PFSK-1 (cell line): ENCODE results near the gene CERS5.

Experiments
- FOXP2 ChIP-seq: optimal IDR thresholded peaks from 2 replicates; pipeline ENCODE3; 2011; ENCODE audit warnings: borderline replicate concordance, control low read depth, inconsistent platforms; ENCODE audit not compliant: insufficient read depth; ENCODE audit errors: extremely low read length, extremely low read depth
- POLR2AphosphoS5 ChIP-seq: IDR thresholded peaks from 2 replicates; pipeline ENCODE4 v1.6.1; 2012; ENCODE audit warnings: low read depth, mild to moderate bottlenecking, control low read depth, low read length, moderate library complexity
- SIN3A ChIP-seq: IDR thresholded peaks from 2 replicates; pipeline ENCODE4 v1.6.1; 2012; ENCODE audit warnings: mild to moderate bottlenecking, low read length, moderate library complexity, borderline replicate concordance; ENCODE audit not compliant: insufficient read depth
- TAF1 ChIP-seq: IDR thresholded peaks from 2 replicates; pipeline ENCODE4 v1.6.1; 2012; ENCODE audit warnings: low read length, control low read depth, borderline replicate concordance; ENCODE audit not compliant: insufficient read depth
- TF ChIP-seq, protein P1 (sequence below), 2 experiments: IDR thresholded peaks; 2 replicates each; pipeline versions ENCODE4 v1.6.1 to v1.8.0; 2011 to 2012; ENCODE audit warnings: low read depth in 2 of 2, low read length in 2 of 2, control low read depth in 1 of 2, inconsistent platforms in 1 of 2, mild to moderate bottlenecking in 1 of 2, moderate library complexity in 1 of 2; ENCODE audit not compliant: insufficient read depth in 1 of 2

Gene CERS5

DNA sequence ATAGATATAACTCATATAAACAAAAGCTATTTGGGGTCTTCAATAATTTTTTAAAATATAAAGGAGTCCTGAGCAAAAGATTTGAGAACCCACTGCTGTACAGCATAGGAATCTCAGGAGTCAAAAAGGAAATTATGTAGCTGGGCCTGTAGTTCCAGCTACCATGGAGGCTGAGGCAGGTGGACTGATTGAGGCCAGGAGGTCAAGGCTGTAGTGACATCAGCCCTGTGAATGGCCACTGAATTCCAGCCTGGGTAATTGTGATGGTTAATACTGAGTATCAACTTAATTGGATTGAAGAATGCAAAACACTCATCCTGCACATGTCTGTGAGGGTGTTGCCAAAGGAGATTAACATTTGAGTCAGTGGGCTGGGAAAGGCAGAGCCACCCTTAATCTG lies 10.5 kb downstream of the CERS5 start:
- TF ChIP-seq, protein P1, sequence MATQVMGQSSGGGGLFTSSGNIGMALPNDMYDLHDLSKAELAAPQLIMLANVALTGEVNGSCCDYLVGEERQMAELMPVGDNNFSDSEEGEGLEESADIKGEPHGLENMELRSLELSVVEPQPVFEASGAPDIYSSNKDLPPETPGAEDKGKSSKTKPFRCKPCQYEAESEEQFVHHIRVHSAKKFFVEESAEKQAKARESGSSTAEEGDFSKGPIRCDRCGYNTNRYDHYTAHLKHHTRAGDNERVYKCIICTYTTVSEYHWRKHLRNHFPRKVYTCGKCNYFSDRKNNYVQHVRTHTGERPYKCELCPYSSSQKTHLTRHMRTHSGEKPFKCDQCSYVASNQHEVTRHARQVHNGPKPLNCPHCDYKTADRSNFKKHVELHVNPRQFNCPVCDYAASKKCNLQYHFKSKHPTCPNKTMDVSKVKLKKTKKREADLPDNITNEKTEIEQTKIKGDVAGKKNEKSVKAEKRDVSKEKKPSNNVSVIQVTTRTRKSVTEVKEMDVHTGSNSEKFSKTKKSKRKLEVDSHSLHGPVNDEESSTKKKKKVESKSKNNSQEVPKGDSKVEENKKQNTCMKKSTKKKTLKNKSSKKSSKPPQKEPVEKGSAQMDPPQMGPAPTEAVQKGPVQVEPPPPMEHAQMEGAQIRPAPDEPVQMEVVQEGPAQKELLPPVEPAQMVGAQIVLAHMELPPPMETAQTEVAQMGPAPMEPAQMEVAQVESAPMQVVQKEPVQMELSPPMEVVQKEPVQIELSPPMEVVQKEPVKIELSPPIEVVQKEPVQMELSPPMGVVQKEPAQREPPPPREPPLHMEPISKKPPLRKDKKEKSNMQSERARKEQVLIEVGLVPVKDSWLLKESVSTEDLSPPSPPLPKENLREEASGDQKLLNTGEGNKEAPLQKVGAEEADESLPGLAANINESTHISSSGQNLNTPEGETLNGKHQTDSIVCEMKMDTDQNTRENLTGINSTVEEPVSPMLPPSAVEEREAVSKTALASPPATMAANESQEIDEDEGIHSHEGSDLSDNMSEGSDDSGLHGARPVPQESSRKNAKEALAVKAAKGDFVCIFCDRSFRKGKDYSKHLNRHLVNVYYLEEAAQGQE (IDR thresholded peaks at IDR 0.05; ENCODE audit: insufficient read depth in 1 of 2, low read depth in 2 of 2, low read length in 2 of 2) = no peak
- TF ChIP-seq POLR2AphosphoS5 = no peak
- TF ChIP-seq FOXP2 = no peak
- no peak for TF ChIP-seq SIN3A
- no peak for TF ChIP-seq TAF1

DNA sequence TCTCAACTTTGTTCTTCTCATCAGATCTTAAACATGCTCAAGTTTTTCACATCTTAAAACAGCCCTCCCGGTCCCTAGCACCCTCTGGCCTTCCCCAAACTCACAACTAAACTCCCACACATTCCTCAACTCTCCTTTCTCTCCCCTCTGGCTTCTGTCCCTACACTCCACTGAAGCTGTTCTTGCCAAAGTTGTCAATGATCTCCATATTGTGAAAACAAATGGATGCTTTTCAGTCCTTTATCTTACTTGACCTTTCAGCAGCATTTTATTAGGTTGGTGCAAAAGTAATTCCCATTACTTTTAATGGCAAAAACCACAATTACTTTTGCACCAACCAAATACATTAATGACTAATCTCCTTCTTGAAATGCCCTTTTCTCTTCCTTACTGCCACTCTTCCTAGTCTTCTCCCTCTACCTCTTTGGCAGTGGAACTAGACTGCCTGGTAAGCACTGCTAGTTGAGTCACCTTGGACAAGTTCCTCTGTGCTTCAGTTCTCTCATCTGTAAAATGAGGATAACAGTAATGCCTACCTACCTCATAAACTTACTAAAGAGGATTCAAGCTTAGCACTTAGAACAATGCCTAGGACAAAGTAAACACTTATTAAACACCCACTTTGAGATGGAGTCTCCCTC lies 16.0 kb downstream of the CERS5 start:
- TF ChIP-seq POLR2AphosphoS5 (no peak), SIN3A (no peak), TAF1 (no peak), FOXP2 (no peak)
- TF ChIP-seq, protein P1 (IDR thresholded peaks at IDR 0.05; ENCODE audit: insufficient read depth in 1 of 2, low read depth in 2 of 2, low read length in 2 of 2) = no peak

DNA sequence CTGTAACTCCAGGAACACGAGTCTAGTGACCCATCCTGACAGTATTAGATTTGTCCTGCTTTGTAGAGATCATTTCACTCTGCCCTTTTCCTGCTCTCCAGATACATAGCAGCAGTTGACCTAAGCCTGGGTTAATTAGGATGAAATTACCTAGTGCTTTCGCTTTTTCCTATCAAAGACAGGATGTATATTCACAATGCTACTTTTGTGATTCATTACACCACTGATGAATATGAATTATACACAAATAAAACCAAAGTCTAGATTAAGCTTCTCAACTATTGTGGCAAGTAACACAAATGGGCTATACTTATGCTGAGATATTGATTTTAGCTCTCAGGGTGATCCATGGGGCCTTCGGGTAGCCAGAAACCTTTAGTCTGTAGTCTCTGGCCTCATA lies 17.9 kb downstream of the CERS5 start:
- TF ChIP-seq FOXP2 = no peak
- no peak for TF ChIP-seq POLR2AphosphoS5
- TF ChIP-seq SIN3A = no peak
- TF ChIP-seq, protein P1 (IDR thresholded peaks at IDR 0.05; ENCODE audit: insufficient read depth in 1 of 2, low read depth in 2 of 2, low read length in 2 of 2) = no peak
- TF ChIP-seq TAF1 = no peak

DNA sequence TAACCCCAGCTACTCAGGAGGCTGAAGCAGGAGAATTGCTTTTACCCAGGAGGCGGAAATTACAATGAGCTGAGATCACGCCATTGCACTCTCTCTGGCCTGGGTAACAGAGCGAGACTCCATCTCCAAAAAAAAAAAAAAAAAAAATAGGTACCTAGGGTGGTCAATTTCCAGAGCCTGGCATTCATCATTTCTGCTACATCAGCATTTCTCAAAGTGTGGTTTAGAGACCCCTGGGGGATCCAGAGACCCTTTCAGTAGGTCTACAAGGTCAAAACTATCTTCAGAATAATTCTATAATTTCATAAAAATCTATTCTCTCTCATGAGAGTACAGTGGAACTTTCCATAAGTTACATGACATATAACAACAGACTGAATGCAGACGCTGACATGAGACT lies 19.9 kb downstream of the CERS5 start:
- TF ChIP-seq TAF1 (no peak), FOXP2 (no peak), SIN3A (no peak), POLR2AphosphoS5 (no peak)
- TF ChIP-seq, protein P1 (IDR thresholded peaks at IDR 0.05; ENCODE audit: insufficient read depth in 1 of 2, low read depth in 2 of 2, low read length in 2 of 2) = no peak

DNA sequence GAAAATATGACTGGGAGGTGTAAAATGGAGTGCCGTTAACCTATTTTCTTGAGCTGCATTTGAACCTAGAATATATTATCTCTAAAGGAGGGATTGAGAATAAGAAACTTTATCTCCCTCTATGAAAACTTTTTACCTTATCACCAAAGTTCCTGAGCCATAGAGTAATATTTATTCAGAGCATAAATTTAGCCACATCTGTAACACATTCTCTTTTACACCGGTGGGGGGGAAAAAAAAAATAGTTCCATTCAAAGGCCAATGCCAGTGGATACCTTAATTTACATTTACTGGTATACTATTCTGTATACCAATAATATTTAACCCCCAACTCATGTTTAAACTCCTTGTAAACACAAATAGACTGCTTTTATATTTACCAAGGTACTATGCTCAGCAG lies 21.7 kb downstream of the CERS5 start:
- no peak for TF ChIP-seq POLR2AphosphoS5
- TF ChIP-seq, protein P1 (IDR thresholded peaks at IDR 0.05; ENCODE audit: insufficient read depth in 1 of 2, low read depth in 2 of 2, low read length in 2 of 2) = no peak
- TF ChIP-seq SIN3A = no peak
- TF ChIP-seq TAF1 = no peak
- no peak for TF ChIP-seq FOXP2
